Ovary (tissue), 3 donors: ENCODE measurements around the gene TMEM63A.

Source experiments
- POLR2A ChIP-seq: fragments of 450-650 bp; IDR thresholded peaks from one replicate; pipeline ENCODE4 v1.6.1; 2017; ENCODE audit warnings: antibody characterized with exemption, mild to moderate bottlenecking, moderate library complexity
- TF ChIP-seq, protein P1 (sequence below), 3 donors: fragments of 450-650 bp in 2 of 3; fragments of 200-600 bp in 1 of 3; IDR thresholded peaks; one replicate each; pipeline versions ENCODE4 v1.5.1 to v1.8.0; 2016 to 2022; ENCODE audit warnings: antibody characterized with exemption in 3 of 3, mild to moderate bottlenecking in 1 of 3
- donor health status: DM: no; HTN: no; CAD: no.

DNA sequence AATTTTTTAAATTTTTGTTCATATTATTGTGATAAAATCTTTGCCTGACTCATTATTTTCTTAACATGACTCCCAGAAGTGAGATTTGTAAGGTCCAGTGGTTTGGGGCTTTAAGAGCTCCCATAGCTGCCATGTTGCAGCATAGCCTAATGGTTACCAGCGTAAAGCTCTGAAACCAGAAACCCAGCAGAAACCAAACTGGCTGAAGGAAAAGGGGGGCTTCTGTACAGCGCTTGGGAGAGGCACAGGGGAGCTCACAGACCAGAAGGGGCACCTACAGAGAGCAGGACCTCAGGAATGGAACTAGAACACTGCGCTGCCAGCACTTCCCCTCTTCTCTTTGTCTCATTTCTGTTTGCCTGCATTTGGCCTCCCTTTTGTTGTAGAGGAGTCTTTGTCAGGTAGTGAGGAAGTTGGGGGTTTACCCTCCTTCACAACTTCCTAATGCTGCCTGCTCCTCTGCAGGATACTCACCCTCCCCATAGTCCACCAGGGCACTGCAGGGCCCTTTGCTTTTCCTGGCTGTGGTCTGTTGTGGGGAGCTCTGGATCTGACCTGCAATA is 44.5 kb upstream of the TMEM63A start:
- TF ChIP-seq, protein P1, sequence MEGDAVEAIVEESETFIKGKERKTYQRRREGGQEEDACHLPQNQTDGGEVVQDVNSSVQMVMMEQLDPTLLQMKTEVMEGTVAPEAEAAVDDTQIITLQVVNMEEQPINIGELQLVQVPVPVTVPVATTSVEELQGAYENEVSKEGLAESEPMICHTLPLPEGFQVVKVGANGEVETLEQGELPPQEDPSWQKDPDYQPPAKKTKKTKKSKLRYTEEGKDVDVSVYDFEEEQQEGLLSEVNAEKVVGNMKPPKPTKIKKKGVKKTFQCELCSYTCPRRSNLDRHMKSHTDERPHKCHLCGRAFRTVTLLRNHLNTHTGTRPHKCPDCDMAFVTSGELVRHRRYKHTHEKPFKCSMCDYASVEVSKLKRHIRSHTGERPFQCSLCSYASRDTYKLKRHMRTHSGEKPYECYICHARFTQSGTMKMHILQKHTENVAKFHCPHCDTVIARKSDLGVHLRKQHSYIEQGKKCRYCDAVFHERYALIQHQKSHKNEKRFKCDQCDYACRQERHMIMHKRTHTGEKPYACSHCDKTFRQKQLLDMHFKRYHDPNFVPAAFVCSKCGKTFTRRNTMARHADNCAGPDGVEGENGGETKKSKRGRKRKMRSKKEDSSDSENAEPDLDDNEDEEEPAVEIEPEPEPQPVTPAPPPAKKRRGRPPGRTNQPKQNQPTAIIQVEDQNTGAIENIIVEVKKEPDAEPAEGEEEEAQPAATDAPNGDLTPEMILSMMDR (IDR thresholded peaks at IDR 0.05): no peak
- TF ChIP-seq POLR2A: no peak
